H1 (cell line): ENCODE measurements around the gene GSDME. TPM values are rescaled to one million over a fixed set of nuclear protein-coding genes. Genes with fewer than 3 reads are reported as not detected.

Experiments used
- CTCF ChIA-PET: fragments of 300-600 bp; sonication (Branson Sonifier 250); formaldehyde crosslinking; loops from one replicate; lab custom pipeline; 2021; ENCODE audit not compliant: partially characterized antibody; lab: Charles Lee
- POLR2A ChIA-PET: fragments of 300-600 bp; sonication (Branson Sonifier 250); formaldehyde crosslinking; loops from one replicate; lab custom pipeline; 2021; ENCODE audit warnings: inconsistent platforms; ENCODE audit not compliant: partially characterized antibody; lab: Charles Lee
- DNase-seq, 2 experiments: peaks; one replicate each; pipeline versions ENCODE4 v3.0.0 to v3.0.0-alpha.2; 2010 to 2022; ENCODE audit warnings: low spot score in 2 of 2, low read depth in 1 of 2, mixed read lengths in 1 of 2
- FAIRE-seq: peaks from 2 replicates; lab custom pipeline; 2011; peaks lifted over from hg19 to GRCh38; lab: Jason Lieb, UNC
- H2AFZ ChIP-seq: 2 replicates; pipeline ENCODE4 v1.8.1; 2012; ENCODE audit warnings: low read length, inconsistent platforms
- H2AK5ac ChIP-seq: 2 replicates; pipeline ENCODE4 v1.6.1; 2013; ENCODE audit warnings: low read depth, low read length
- H2BK120ac ChIP-seq: replicated peaks from 2 replicates; pipeline ENCODE3; 2013; ENCODE audit warnings: low read depth, low read length, inconsistent platforms
- H2BK12ac ChIP-seq: 2 replicates; pipeline ENCODE4 v1.6.1; 2013; ENCODE audit warnings: low read depth, low read length
- H2BK15ac ChIP-seq: 2 replicates; pipeline ENCODE4 v1.6.1; 2013; ENCODE audit warnings: low read length
- H2BK20ac ChIP-seq: 2 replicates; pipeline ENCODE4 v1.6.1; 2013; ENCODE audit warnings: low read length
- H2BK5ac ChIP-seq: 2 replicates; pipeline ENCODE4 v1.6.1; 2013; ENCODE audit warnings: low read depth, low read length
- H3K14ac ChIP-seq: 2 replicates; pipeline ENCODE4 v1.6.1; 2013; ENCODE audit warnings: inconsistent platforms; ENCODE audit not compliant: insufficient read length
- H3K18ac ChIP-seq: 2 replicates; pipeline ENCODE4 v1.6.1; 2013; ENCODE audit warnings: low read length; ENCODE audit errors: extremely low read depth
- H3K23ac ChIP-seq: 2 replicates; pipeline ENCODE4 v1.6.1; 2013; ENCODE audit warnings: inconsistent platforms; ENCODE audit not compliant: insufficient read length
- H3K23me2 ChIP-seq: 2 replicates; pipeline ENCODE4 v1.6.1; 2013; ENCODE audit warnings: low read depth, low read length
- H3K27ac ChIP-seq: 2 replicates; pipeline ENCODE4 v1.6.1; 2011; ENCODE audit warnings: low read depth, low read length, inconsistent platforms
- H3K27me3 ChIP-seq, 4 experiments: replicated peaks in 1 of 4; 1 replicate in 1 of 4; 2 replicates in 3 of 4; pipeline versions ENCODE4 v1.6.1 to v1.8.1; 2011 to 2013; ENCODE audit warnings: low read length in 3 of 4, mild to moderate bottlenecking in 3 of 4, inconsistent platforms in 2 of 4, mixed read lengths in 2 of 4, moderate library complexity in 1 of 4; ENCODE audit not compliant: control insufficient read depth in 3 of 4, insufficient read depth in 3 of 4; ENCODE audit errors: extremely low read depth in 1 of 4
- H3K36me3 ChIP-seq, 4 experiments: 2 replicates each; pipeline versions ENCODE4 v1.6.1 to v1.8.1; 2011 to 2013; ENCODE audit warnings: mild to moderate bottlenecking in 4 of 4, low read length in 3 of 4, moderate library complexity in 2 of 4, control low read depth in 1 of 4, inconsistent platforms in 1 of 4; ENCODE audit not compliant: insufficient read depth in 4 of 4, control insufficient read depth in 2 of 4
- H3K4ac ChIP-seq: replicated peaks from 2 replicates; pipeline ENCODE3; 2013; ENCODE audit warnings: low read length, low read depth, mixed read lengths, inconsistent platforms; ENCODE audit not compliant: insufficient read length
- H3K4me1 ChIP-seq, 4 experiments: replicated peaks in 1 of 4; 1 replicate in 1 of 4; 2 replicates in 3 of 4; pipeline versions ENCODE4 v1.6.1 to v1.8.1; 2011 to 2013; ENCODE audit warnings: low read length in 3 of 4, inconsistent platforms in 2 of 4, mixed read lengths in 1 of 4; ENCODE audit not compliant: insufficient read depth in 4 of 4, control insufficient read depth in 3 of 4
- H3K4me2 ChIP-seq, 2 experiments: 2 replicates each; pipeline versions ENCODE4 v1.6.1 to v1.8.1; 2011 to 2013; ENCODE audit warnings: low read depth in 2 of 2, low read length in 2 of 2, control low read depth in 1 of 2, inconsistent platforms in 1 of 2, mild to moderate bottlenecking in 1 of 2; ENCODE audit not compliant: insufficient read depth in 1 of 2
- H3K4me3 ChIP-seq, 4 experiments: fragments of 200-600, 300-600 bp in 1 of 4; sonication (generic), shearing (Covaris generic), sonication (Bioruptor Twin) in 1 of 4; 2 replicates each; pipeline versions ENCODE4 v1.5.1 to v1.8.1; 2011 to 2016; ENCODE audit warnings: low read length in 4 of 4, low read depth in 3 of 4, control low read depth in 2 of 4, inconsistent platforms in 2 of 4, mild to moderate bottlenecking in 2 of 4, mixed read lengths in 1 of 4, moderate library complexity in 1 of 4; ENCODE audit not compliant: insufficient read depth in 2 of 4; ENCODE audit errors: extremely low read depth in 1 of 4
- H3K56ac ChIP-seq: replicated peaks from 2 replicates; pipeline ENCODE3; 2013; ENCODE audit warnings: low read depth, mild to moderate bottlenecking, mixed read lengths, low read length, inconsistent platforms; ENCODE audit not compliant: insufficient read length
- H3K79me1 ChIP-seq: 2 replicates; pipeline ENCODE4 v1.6.1; 2013; ENCODE audit warnings: low read depth, low read length, control low read depth
- H3K79me2 ChIP-seq, 2 experiments: 2 replicates each; pipeline versions ENCODE4 v1.6.1 to v1.8.1; 2012 to 2013; ENCODE audit warnings: low read length in 2 of 2, mild to moderate bottlenecking in 2 of 2, inconsistent platforms in 1 of 2; ENCODE audit not compliant: insufficient read depth in 2 of 2, control insufficient read depth in 1 of 2
- H3K9ac ChIP-seq, 4 experiments: replicated peaks in 1 of 4; 1 replicate in 1 of 4; 2 replicates in 3 of 4; pipeline versions ENCODE4 v1.6.1 to v1.8.1; 2011 to 2013; ENCODE audit warnings: low read depth in 3 of 4, low read length in 3 of 4, control low read depth in 2 of 4, mild to moderate bottlenecking in 2 of 4, moderate library complexity in 2 of 4, inconsistent platforms in 1 of 4; ENCODE audit errors: extremely low read depth in 1 of 4
- H3K9me3 ChIP-seq, 2 experiments: 2 replicates each; pipeline versions ENCODE4 v1.6.1 to v1.8.1; 2012 to 2013; ENCODE audit warnings: mild to moderate bottlenecking in 2 of 2, moderate library complexity in 2 of 2, control low read depth in 1 of 2, inconsistent platforms in 1 of 2, low read depth in 1 of 2, low read length in 1 of 2, mixed read lengths in 1 of 2; ENCODE audit not compliant: insufficient read depth in 2 of 2
- H4K20me1 ChIP-seq, 2 experiments: replicated peaks in 1 of 2; 2 replicates each; pipeline versions ENCODE3 to v1.8.1; 2011 to 2013; ENCODE audit warnings: inconsistent platforms in 2 of 2, low read length in 2 of 2, mild to moderate bottlenecking in 1 of 2; ENCODE audit not compliant: insufficient read depth in 2 of 2, control insufficient read depth in 1 of 2
- H4K5ac ChIP-seq: 2 replicates; pipeline ENCODE4 v1.6.1; 2013; ENCODE audit warnings: low read length, low read depth, mixed read lengths, inconsistent platforms; ENCODE audit not compliant: insufficient read length
- H4K8ac ChIP-seq: 2 replicates; pipeline ENCODE4 v1.8.0; 2013; ENCODE audit warnings: mild to moderate bottlenecking, moderate library complexity, low read length, inconsistent platforms; ENCODE audit not compliant: insufficient read depth; ENCODE audit errors: extremely low read depth
- H4K91ac ChIP-seq: replicated peaks from 2 replicates; pipeline ENCODE3; 2013; ENCODE audit warnings: low read length, mixed read lengths, inconsistent platforms; ENCODE audit not compliant: insufficient read length
- CEBPB ChIP-seq: IDR thresholded peaks from 2 replicates; pipeline ENCODE4 v1.6.1; 2012; ENCODE audit warnings: low read depth, low read length
- NRF1 ChIP-seq: IDR thresholded peaks from 2 replicates; pipeline ENCODE4 v1.6.1; 2011; ENCODE audit warnings: mild to moderate bottlenecking, low read depth, low read length, improper control_type of control experiment
- PHF8 ChIP-seq: fragments of 200-600 bp; sonication (generic); conservative IDR thresholded peaks from 2 replicates; pipeline ENCODE4 v1.7.1; 2012; ENCODE audit warnings: low read depth, mild to moderate bottlenecking, inconsistent platforms, low read length, moderate library complexity
- POU5F1 ChIP-seq: IDR thresholded peaks from 2 replicates; pipeline ENCODE4 v1.6.1; 2011; ENCODE audit warnings: low read depth, mild to moderate bottlenecking, low read length, moderate library complexity
- RAD21 ChIP-seq, 2 experiments: IDR thresholded peaks in 1 of 2; conservative IDR thresholded peaks in 1 of 2; 2 replicates each; pipeline ENCODE4 v1.6.1; 2011; ENCODE audit warnings: low read depth in 2 of 2, low read length in 2 of 2, improper control_type of control experiment in 1 of 2, inconsistent platforms in 1 of 2, mild to moderate bottlenecking in 1 of 2, moderate library complexity in 1 of 2
- SP1 ChIP-seq: IDR thresholded peaks from 2 replicates; pipeline ENCODE4 v1.6.1; 2011; ENCODE audit warnings: low read depth, low read length
- SP4 ChIP-seq: IDR thresholded peaks from 2 replicates; pipeline ENCODE4 v1.6.1; 2012; ENCODE audit warnings: low read length, inconsistent platforms
- SRF ChIP-seq: IDR thresholded peaks from 2 replicates; pipeline ENCODE4 v1.6.1; 2011; ENCODE audit warnings: mild to moderate bottlenecking, low read depth, low read length, moderate library complexity
- TAF7 ChIP-seq: optimal IDR thresholded peaks from 2 replicates; pipeline ENCODE3; 2011; ENCODE audit warnings: low read depth, mild to moderate bottlenecking, inconsistent platforms, low read length, moderate library complexity, borderline replicate concordance
- WGBS, 2 experiments: shearing (Covaris generic) in 1 of 2; methylation state at CpG; one replicate each; pipeline versions ENCODE4 v1.1.6 to v1.1.7; 2013 to 2015; ENCODE audit warnings: low lambda C conversion rate in 2 of 2, mixed read lengths in 2 of 2, inconsistent platforms in 1 of 2, low coverage in 1 of 2, missing lambda C conversion rate in 1 of 2; ENCODE audit not compliant: insufficient replicate concordance in 2 of 2, insufficient coverage in 1 of 2, insufficient read length in 1 of 2; ENCODE audit errors: extremely low coverage in 1 of 2, missing lambda C conversion rate in 1 of 2; 5-methylcytosine and 5-hydroxymethylcytosine counted together
- polyA plus RNA-seq, 7 experiments: library from polyadenylated mRNA; depleted of rRNA in 3 of 7; stranded (reverse) in 5 of 7; unstranded in 2 of 7; fragments of >200 nt in 5 of 7; fragments of 200-250 nt in 2 of 7; gene quantifications; 1 replicate in 5 of 7; 2 replicates in 1 of 7; 4 replicates in 1 of 7; pipeline versions ENCODE4 v1.2.1 to v1.2.3, GENCODE V29; 2011 to 2013; ENCODE audit warnings: missing spikeins in 2 of 7, mixed read lengths in 2 of 7
- total RNA-seq: library from RNA; stranded (reverse); fragmentation: NEBNext Ultra II Directional; extraction: Animal tissue kit (Norgen Biotek cat#: 25700); gene quantifications from 2 replicates; pipeline ENCODE4 v1.2.1, GENCODE V29; 2021
- TF ChIP-seq, protein P1 (sequence below): IDR thresholded peaks from 2 replicates; pipeline ENCODE4 v1.6.1; 2012; ENCODE audit warnings: low read length, inconsistent platforms

Gene GSDME
- total and polyA plus RNA-seq, 2 of the 8 experiments (the other 6 are each of a cell fraction or from before 2014, with no cell fraction given), result 5.4 to 7.6 TPM

DNA sequence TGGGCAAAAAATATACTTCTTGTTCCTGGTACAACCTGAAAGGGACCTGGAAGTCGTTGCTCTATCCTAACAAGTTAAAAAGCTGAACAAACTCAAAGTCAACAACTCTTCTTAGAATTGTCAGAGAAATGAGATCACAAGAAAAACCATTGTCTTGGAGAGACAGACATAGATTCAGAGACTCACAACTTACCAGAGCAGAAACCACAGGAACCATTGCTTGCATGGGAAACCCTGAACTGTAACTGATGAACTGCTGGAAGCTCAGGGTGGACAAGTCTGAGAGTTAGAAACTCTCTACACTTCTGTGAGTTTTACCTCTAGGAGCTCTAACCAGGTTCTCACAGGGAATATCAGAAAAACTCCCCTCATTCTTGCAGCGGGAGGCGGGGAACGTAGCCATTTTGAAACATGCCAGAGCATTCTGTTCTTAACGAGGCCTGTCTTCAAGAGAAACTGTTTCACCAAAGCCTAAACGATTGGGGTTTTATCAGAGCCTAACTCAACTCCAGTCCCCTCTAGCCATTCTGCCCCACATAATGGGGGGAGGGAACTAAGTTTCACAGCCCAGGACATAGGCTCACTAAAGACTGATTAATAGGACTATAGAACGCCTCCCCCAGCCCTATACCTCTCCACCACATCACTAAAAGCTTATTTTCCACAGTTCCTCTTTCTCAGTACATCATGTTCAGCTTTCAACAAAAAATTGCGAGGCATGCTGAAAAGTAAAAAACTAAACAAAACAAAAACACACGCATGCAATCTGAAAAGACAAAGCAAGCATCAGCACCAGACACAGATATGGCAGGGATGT lies 12.0 kb upstream of the GSDME start:
- Histone ChIP-seq H3K9ac (no peak overlapping the region), H4K20me1 (no peaks in the 10 kb centered on the region), H3K4me1 (no peaks in the 10 kb centered on the region), H2AFZ (no peak overlapping the region), H3K14ac (no peak overlapping the region), H2BK120ac (no peak overlapping the region), H4K8ac (no peak overlapping the region), H3K56ac (no peak overlapping the region), H3K79me1 (no peaks in the 10 kb centered on the region), H2AK5ac (no peak overlapping the region), H3K79me2 (no peaks in the 10 kb centered on the region), H3K4me3 (no peak overlapping the region), H3K9me3 (no peaks in the 10 kb centered on the region), H3K27me3 (no peaks in the 10 kb centered on the region), H3K4me2 (no peak overlapping the region), H3K23me2 (no peaks in the 10 kb centered on the region; the same call in 1 of the 2 replicates), H3K18ac (no peak overlapping the region), H3K36me3 (no peaks in the 10 kb centered on the region), H3K23ac (no peak overlapping the region), H2BK20ac (0 out of 2 replicates have a peak overlapping the region, but pooled peaks have one; percentile 41), H3K27ac (no peak overlapping the region), H2BK5ac (no peak overlapping the region), H2BK15ac (0 out of 2 replicates have a peak overlapping the region, but pooled peaks have one; percentile 51), H2BK12ac (no peak overlapping the region), H4K91ac (no peak overlapping the region), H3K4ac (no peak overlapping the region), H4K5ac (no peak overlapping the region)
- DNase-seq (no peak), FAIRE-seq (no peak)
- CTCF ChIA-PET, result interaction anchor here (0.6 to 1.5 kb wide), 7 partner anchors 7 to 491 kb away, joined by 3 to 5 read pairs (median 3); no protein-coding TSS in a partner anchor
- POLR2A ChIA-PET, result interaction anchor here (0.6 to 1.5 kb wide), 3 partner anchors 11 to 25 kb away, joined by 4 to 5 read pairs (median 5); no protein-coding TSS in a partner anchor
- 91% methylated on average over 9 of the region's 9 CpGs; no CpG with 5 or more reads in 1 of the 2 experiments for WGBS, 2 experiments
- TF ChIP-seq POU5F1 (no peak), RAD21 (IDR thresholded peaks at IDR 0.05 in 1 of 2, conservative IDR thresholded peaks at IDR 0.05 in 1 of 2; ENCODE audit: low read depth in 2 of 2, low read length in 2 of 2) (no peak), TAF7 (no peak), SP4 (no peak), SRF (no peak), SP1 (no peak), NRF1 (no peak), CEBPB (no peak), PHF8 (no peak)
- TF ChIP-seq, protein P1, sequence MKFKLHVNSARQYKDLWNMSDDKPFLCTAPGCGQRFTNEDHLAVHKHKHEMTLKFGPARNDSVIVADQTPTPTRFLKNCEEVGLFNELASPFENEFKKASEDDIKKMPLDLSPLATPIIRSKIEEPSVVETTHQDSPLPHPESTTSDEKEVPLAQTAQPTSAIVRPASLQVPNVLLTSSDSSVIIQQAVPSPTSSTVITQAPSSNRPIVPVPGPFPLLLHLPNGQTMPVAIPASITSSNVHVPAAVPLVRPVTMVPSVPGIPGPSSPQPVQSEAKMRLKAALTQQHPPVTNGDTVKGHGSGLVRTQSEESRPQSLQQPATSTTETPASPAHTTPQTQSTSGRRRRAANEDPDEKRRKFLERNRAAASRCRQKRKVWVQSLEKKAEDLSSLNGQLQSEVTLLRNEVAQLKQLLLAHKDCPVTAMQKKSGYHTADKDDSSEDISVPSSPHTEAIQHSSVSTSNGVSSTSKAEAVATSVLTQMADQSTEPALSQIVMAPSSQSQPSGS, result no peak
